GM12892 (cell line): ENCODE data around the gene ZNF521.

Source experiments
- POLR2AphosphoS5 ChIP-seq: IDR thresholded peaks from 2 replicates; pipeline ENCODE4 v1.6.1; 2011; ENCODE audit warnings: low read depth, low read length, control low read depth
- TAF1 ChIP-seq: IDR thresholded peaks from 2 replicates; pipeline ENCODE4 v1.6.1; 2011; ENCODE audit warnings: low read depth, mild to moderate bottlenecking, control low read depth, low read length, borderline replicate concordance

- TF ChIP-seq POLR2AphosphoS5: no peak
- TF ChIP-seq TAF1: no peak
Measured at GRCh38 chr18:25234740-25235345, 117.1 kb downstream of the ZNF521 start.
